HG03457 (cell line): ENCODE results near the gene ERI2.

Source experiments
- ATAC-seq: cut with Tn5 transposase; IDR thresholded peaks from one replicate; pipeline ENCODE4 v1.9.1; 2021; ENCODE audit warnings: moderate number of reproducible peaks; ENCODE audit not compliant: unreplicated experiment

The ERI2 gene, protein sequence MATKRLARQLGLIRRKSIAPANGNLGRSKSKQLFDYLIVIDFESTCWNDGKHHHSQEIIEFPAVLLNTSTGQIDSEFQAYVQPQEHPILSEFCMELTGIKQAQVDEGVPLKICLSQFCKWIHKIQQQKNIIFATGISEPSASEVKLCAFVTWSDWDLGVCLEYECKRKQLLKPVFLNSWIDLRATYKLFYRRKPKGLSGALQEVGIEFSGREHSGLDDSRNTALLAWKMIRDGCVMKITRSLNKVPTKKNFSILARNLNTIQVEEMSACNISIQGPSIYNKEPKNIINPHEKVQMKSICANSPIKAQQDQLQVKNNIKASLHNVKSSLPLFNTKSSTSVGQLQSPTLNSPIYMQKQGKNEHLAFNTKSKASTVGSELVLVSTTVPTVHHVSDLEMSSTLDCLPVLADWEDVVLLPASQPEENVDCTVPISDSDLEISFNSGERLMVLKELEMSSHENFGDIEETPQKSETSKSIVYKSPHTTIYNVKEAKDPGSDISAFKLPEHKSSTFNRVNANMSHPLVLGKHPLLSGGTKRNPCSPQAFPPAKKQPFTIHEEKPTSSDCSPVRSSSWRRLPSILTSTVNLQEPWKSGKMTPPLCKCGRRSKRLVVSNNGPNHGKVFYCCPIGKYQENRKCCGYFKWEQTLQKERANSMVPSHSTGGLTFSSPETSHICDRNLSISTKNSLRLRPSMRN

DNA sequence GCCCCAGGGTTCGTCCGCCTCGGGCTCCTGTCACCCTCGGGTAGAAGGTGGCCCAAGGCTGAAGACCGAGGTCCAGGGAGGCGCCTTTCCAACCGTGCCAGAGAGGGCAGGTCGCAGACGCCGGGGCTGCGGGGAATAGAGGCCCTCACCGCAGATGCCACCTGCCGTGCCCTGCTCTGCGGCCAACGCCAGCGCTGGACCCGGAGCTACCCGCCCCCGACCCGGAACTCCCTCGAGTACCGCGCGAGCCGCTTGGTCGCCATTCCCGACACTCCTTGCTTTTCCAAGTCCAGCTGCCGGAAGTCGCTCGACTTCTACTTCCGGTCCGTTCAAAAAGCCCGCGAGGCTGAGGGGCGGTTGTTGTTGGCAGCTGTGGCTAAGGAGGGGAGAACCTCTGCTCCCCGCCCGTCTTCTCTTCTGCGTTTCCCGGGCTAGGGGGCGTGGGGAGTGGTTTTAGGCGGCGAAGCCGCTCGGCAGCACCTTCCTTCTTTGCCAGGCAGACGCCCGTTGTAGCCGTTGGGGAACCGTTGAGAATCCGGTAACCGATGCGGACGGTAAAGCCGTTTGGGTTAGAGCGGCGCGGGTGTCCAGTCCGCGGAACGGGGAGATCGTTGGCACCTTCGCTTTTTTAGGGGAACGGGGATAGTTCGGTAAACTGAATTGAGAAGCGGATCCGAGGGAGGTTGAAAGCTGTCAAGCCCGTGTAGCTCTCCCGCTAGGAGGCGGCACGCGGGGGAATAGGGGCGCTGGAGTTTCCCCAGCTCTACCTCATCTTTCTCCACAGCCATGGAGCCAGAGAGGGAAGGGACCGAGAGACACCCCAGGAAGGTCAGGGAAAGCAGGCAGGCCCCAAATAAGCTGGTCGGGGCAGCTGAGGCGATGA lies at the start of gene ERI2, which contains the start of gene REXO5:
TSS of gene ERI2 (minus strand) at position 305 of the 883 bp plus-strand sequence. CDS start at position 263, 42 bp downstream.
TSS of gene REXO5 (plus strand) at position 360 of the 883 bp plus-strand sequence. CDS start at position 787, 427 bp downstream.
- peak; percentile 60 for ATAC-seq

DNA sequence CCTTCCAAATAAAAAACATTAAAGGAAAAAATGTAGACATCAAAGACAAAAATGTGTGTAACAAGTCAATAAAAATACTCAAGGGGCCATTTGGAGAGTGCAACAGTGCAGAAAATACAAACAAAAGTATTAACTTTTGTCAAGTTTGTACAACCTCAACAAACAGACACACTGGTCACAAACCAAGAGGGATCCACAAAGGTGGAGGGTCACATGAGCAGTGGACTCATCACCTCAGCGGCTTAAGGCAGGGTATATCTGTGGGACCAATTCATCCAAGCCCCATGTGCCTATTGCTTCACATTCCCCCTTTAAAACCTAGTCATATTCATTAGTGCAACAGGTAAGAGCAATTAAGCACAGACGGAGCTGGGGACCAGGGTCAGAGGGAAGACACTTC lies 48.7 kb upstream of the ERI2 start:
- no peak for ATAC-seq

DNA sequence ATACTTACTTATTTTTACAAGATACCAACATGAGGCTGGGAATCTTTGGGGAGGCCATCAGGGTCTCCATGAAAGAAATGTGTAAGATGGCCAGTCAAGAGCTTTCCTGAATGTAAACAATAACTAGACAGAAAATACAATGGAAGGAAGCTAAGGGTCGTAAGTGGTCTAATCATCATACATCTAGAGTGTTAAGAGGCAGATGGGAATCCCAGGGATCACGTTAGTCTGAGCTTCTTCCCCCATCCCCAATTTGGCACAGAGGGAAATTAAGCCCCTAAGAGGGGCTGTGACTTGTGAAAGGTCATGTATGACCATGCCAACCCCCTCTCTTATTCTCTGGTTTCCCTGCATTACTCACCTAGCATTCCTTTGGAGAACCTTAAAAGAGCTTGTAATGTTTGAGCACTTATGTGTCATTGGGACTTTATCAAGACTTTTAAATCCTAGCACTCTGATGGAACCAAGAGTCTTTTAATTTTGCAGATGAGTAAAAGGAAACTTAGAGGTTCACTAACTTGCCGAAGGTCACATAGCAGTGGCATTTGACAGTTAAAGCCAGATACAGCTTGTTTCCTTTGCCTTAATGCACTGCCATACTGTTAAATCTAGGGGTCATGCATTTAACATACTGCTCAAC lies 47.8 kb upstream of the ERI2 start:
- ATAC-seq: no peak

- ATAC-seq: no peak
These were observed 46.9 kb upstream of the ERI2 start for GRCh38 chr16:20853143-20853542.

DNA sequence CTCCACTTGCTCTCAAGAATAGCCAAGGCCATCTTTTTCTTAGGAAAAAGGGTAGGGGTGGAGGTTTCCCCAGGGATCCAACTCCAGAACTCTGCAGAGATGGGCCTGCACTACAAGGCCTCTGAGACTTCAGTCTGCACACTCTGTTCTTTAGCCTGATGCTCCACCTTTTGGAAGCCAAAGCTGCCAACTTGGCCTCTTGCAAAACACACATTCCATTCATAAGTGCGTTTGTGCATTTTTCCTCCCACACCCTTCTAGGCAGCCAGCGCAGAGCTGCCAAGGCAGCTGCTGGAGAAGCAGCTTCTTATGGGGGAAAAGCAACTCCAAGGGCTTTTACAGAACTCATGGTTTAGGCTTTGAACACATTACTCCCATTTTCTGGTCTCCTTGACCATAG lies 45.3 kb upstream of the ERI2 start:
- ATAC-seq: no peak

DNA sequence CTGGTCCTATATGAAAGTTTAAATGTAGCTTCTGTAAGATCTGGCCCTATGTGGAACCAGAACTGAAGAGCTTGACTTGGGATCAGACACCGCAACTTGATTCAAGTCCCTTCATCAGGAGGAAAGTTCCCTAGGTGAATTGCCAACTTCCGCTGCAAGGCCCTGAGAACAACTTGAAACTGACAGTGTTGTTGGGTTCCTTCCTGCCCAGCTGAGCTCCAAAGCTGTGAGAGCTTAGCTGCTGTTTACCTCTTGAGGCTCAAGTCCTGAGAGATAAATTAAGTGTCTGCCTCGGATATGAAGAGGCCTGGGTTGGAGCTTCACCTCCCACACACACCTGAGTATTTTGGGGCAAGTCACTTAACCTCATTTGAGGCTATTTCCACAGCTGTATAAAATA lies 44.7 kb upstream of the ERI2 start:
- no peak for ATAC-seq

GRCh38 chr16:20849589-20850390 lies 43.5 kb upstream of the ERI2 start:
- no peak for ATAC-seq

- no peak for ATAC-seq
These were observed 41.3 kb upstream of the ERI2 start for GRCh38 chr16:20847550-20847949.

DNA sequence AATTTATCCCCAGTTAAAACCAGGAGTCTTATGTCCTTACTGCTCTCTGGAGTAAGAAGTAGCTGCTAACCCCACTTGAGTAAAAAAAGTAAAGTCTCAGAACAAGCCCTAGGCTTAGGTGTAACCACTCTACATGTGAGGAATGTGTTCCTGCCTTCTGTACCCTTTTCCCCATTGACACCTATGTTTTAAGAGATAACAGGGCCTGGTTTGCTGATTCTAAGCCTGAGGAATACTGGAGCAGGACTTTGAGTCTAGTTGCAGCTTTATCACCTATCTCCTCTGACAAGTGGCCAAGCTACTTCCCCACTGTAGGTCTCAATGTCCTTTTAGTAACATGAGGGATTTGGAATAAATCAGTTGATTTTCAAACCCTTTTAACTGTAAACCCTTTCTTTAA lies 40.3 kb upstream of the ERI2 start:
- no peak for ATAC-seq

DNA sequence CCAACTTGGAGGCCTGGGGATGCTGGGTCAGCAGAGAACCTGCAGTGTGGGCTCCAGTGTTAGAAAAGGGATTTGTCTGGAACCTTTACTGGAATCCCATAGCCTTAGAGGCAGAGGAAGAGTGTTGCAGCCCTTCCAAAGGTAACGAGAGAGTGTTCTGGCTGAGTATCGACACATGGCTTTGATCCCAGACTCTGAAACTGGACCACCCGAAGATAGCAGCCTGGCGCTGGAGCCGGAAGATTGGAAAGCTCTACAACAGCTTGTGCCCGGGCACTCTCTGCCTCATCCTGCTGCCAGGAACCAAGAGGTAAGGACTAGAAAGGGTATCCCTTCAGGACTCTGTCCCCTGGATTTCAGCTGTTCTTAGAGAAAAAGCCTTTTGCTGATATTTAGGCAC lies 39.8 kb upstream of the ERI2 start:
- no peak for ATAC-seq

DNA sequence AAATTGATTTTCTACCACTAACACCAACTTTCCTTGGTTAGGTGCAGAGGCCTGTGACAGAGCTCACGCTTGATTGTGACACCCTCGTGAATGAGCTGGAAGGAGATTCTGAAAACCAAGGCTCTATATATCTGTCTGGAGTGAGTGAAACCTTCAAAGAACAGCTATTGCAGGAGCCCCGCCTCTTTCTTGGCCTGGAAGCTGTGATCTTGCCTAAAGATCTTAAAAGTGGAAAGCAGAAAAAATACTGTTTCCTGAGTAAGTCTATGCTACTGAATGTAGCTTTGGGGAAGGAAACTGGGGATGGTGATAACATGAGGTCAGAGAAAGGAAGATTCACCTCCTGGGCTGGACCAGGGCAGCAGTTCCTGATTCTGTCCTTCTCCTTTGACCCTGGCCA lies 38.3 kb upstream of the ERI2 start:
- no peak for ATAC-seq

DNA sequence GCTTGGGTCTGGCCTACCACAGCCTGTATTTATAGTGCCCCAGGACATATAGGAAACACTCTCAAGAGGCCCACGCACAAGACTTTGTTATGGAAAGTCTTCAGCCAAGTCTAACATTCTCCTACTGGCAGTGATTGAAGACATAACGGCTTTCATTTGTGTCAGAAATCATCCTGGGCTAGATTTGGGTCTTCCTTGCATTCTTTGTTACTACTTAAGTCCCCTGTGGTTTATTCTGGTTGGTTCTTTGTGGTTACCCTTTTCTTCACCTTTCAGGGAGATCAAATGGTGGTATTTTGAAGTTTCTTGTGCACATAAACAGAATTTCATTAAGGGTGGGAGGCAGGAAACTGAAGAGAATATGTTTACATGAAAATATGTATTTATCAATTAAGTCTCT lies 37.8 kb upstream of the ERI2 start:
- ATAC-seq: no peak

- ATAC-seq: no peak
These were observed 33.2 kb upstream of the ERI2 start for GRCh38 chr16:20839504-20839903.

- no peak for ATAC-seq
These were observed 32.0 kb upstream of the ERI2 start for GRCh38 chr16:20838240-20838639.

GRCh38 chr16:20833086-20833485 lies 26.8 kb upstream of the ERI2 start:
- ATAC-seq: no peak

GRCh38 chr16:20830372-20830771 lies 24.1 kb upstream of the ERI2 start:
- no peak for ATAC-seq

DNA sequence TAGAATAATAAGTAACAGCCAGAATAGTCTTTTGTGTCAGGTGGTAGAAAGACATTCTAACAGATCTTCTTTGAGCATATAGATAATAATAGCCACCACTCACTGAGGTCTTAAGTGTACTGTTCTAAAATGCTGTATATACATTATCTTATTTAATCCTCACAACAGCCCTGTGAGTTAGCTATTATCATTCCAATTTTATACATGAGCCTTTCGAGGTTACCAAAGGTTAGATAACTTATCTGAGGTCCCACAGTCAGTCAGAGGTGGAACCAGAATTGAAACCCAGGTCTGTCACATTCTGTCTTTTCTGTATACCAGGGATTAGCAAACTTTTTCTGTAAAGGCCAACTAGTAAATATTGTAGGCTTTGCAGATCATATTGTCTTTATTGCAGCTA lies 23.3 kb upstream of the ERI2 start:
- ATAC-seq: no peak

GRCh38 chr16:20826039-20826566 lies 19.8 kb upstream of the ERI2 start:
- no peak for ATAC-seq

DNA sequence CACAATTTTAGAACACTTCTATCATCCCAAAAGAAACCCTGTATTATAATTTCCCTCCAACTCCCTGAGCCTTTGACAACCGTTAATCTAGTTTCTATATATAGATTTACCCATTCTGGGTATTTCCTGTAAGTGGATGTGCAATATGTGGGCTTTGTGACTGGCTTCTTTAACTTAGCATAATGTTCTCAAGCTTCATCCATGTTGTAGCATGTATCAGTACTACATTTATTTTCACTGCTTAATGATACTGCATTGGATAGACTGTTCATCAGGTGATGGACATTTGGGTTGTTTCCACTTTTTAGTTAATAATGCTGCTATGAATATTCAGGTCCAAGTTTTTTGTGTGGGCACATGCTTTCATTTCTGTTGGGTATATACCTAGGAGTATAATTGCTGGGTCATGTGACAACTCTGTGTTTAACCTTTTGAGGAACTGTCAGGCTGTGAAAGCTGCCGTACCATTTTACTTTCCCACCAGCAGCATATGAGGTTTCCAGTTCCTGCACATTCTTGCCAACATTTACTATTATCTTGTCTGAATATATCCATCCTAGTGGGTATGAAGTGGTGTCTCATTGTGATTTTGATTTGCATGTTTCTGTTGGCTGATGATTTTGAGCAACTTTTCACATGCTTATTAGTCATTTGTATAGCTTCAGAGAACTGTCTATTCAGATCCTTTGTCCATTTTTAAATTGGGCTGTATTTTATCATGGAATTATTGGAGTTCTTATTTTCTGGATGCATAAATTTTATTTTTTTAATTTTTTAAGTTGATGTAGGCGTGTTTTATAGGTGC lies 16.5 kb upstream of the ERI2 start:
- no peak for ATAC-seq
